ENCODE results near the gene TSEN54.

Gene TSEN54

DNA sequence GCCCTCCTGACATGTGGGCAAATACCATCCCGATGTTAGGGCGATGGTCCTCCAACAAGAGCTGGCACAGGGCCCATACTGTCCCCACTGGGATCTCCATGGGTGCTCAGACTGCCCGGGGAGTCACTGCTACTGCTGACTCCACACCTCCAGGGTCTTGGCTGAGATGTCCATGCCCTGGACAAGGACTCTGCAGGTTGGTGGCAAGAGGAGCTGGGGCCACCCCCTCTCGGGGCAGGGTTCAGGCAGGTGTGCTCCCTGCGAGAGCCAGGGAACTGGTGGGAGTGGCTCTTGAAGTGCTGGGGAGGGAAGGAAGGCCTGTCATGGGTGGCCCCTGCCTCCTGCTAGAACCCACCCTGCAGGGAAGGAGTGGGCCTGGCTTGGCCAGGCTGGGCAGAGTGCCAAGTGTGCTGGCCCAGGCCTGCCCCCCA is 7.4 kb upstream of the TSEN54 start:
- TF ChIP-seq, protein P1, sequence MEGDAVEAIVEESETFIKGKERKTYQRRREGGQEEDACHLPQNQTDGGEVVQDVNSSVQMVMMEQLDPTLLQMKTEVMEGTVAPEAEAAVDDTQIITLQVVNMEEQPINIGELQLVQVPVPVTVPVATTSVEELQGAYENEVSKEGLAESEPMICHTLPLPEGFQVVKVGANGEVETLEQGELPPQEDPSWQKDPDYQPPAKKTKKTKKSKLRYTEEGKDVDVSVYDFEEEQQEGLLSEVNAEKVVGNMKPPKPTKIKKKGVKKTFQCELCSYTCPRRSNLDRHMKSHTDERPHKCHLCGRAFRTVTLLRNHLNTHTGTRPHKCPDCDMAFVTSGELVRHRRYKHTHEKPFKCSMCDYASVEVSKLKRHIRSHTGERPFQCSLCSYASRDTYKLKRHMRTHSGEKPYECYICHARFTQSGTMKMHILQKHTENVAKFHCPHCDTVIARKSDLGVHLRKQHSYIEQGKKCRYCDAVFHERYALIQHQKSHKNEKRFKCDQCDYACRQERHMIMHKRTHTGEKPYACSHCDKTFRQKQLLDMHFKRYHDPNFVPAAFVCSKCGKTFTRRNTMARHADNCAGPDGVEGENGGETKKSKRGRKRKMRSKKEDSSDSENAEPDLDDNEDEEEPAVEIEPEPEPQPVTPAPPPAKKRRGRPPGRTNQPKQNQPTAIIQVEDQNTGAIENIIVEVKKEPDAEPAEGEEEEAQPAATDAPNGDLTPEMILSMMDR (IDR thresholded peaks at IDR 0.05; ENCODE audit: insufficient read depth, low read depth, low read length, missing control alignments) = no peak

DNA sequence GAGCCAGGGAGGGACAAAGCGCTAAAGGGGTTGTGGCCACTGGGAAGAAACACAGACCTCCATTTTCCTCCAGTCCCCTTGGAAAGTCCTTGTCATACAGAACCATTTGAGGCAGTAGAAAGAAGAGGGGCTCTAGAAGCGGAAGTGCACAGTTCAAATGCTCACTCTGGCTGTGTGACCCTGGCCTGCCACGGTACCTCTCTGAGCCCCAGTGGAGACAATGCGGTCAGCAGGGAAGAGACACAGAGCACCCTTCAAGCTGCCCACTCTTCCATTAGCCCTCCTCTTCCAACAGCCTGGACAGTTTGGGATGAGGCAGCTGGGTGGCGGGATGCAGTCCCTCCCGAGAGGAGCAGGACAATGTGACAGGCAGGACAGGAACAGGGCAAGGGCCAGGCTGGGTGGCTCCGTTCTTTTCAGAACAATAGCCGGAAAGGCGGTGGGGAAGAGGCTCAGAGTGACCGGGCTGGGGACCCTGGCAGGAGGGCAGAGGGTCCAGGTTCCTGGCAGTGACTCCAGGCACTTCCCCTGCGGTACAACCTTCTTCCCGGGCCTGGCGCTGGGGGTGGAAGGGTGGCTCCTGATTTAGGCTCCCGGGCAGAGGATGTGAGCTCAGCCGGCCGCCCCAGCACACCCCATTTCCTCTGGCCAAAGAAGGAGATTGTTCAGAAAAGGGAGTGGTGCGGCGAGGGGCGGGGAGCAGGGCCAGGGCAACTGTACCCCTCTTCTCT is 6.6 kb upstream of the TSEN54 start:
- TF ChIP-seq, protein P1 (IDR thresholded peaks at IDR 0.05; ENCODE audit: insufficient read depth, low read depth, low read length, missing control alignments) = no peak
- DNase-seq (ENCODE audit: low read depth) = no peak
- no peak overlapping the region for H3K4me3 ChIP-seq (ENCODE audit: low read depth, low read length)

More for the DNA sequence above, 7.4 kb upstream of the TSEN54 start:
- H3K4me3 ChIP-seq (ENCODE audit: low read depth, low read length) = no peak overlapping the region
- no peak for DNase-seq (ENCODE audit: low read depth)

DNA sequence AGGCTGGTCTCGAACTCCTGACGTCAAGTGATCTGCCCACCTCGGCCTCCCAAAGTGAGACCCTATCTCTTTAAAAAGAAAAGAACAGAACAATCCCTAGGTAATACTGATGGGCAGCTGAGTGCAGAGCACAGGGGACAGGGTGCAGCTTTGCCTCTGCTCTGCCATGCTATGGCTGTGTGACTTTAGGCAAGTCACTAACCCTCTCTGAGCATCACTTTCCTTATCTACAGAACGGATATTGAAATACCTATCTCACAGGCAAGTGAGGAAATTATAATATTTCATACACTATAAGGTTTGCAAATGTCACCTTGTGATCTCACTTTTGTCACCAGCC is 5.1 kb upstream of the TSEN54 start:
- TF ChIP-seq, protein P1 (IDR thresholded peaks at IDR 0.05; ENCODE audit: insufficient read depth, low read depth, low read length, missing control alignments) = no peak
- no peak for DNase-seq (ENCODE audit: low read depth)
- H3K4me3 ChIP-seq (ENCODE audit: low read depth, low read length) = no peak overlapping the region

DNA sequence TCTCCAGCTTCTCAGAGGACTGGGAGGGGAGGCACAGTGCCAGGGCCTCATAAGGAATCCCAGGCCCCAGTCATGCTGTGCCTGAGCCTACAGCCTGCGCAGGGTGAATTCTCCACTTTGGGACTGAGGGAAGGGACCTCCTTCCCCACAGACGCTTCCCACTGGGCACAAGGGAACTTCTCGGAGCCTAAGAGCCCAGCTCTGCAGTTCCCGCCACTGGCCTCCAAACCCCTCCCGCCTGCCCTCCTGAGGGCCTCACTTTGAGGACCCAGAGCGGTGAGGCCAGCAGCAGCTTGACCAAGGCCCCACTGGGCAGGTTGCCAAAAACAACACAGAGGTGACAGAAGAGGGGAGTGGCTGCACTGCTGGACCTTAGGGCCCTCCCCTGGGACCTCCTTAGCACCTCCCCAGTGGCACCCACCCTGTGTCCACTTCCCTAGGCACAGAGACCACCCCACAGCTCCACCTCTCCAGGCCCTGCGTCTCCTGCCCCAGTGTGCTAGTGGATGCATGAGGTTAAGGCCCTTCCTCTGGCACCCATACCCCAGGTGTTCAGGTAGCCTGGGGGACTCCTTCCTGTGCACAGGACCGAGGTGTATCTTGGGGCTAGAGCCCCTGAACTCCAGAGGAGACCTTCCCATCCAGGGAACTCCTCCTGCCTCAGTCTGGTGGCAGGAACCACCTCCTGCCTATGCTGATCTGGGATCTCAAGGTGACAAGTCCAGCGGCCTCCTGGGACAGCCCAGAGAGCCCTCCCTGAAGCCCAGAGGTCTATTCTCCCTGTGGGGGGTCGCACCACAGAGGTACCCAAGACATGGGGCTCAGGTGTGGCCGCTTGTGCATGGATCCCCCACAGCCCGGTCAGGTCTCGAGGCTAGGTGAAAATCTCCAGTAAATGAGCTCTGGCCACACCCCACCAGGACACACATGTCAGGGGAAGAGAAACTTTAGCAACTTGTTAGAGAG is 4.4 kb upstream of the TSEN54 start:
- no peak overlapping the region for H3K4me3 ChIP-seq (ENCODE audit: low read depth, low read length)
- TF ChIP-seq, protein P1 (IDR thresholded peaks at IDR 0.05; ENCODE audit: insufficient read depth, low read depth, low read length, missing control alignments) = no peak

DNA sequence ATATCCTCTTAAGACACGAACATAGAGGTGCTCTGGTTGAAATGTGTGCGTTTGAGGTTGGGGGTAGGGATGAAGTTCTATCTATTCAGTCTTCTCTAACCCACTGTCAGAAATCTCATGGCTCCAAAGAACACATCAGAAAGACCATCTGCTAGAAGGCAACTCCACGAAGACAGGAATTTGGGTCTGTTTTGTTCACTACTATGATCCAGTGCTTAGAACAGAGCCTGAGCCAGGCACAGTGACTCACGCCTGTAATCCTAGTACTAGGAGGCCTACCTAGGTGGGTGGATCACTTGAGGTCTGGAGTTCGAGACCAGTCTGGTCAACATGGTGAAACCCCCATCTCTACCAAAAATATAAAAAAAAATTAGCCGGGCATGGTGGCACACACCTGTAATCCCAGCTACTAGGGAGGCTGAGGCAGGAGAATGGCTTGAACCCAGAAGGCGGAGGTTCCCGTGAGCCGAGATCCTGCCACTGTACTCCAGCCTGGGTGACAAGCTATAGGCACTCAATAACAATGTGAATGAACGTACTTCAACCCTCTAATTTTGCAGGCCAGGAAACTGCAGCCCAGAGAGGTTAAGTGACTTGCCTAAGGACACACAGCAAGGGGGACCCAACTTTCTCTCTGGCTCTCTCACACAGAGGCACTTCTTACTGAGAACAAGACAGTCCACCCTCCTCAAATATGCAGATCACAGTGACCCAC is 3.2 kb upstream of the TSEN54 start:
- TF ChIP-seq, protein P1 (IDR thresholded peaks at IDR 0.05; ENCODE audit: insufficient read depth, low read depth, low read length, missing control alignments) = no peak
- no peak overlapping the region for H3K4me3 ChIP-seq (ENCODE audit: low read depth, low read length)
- DNase-seq (ENCODE audit: low read depth) = no peak

More for the DNA sequence above, 4.4 kb upstream of the TSEN54 start:
- no peak for DNase-seq (ENCODE audit: low read depth)

DNA sequence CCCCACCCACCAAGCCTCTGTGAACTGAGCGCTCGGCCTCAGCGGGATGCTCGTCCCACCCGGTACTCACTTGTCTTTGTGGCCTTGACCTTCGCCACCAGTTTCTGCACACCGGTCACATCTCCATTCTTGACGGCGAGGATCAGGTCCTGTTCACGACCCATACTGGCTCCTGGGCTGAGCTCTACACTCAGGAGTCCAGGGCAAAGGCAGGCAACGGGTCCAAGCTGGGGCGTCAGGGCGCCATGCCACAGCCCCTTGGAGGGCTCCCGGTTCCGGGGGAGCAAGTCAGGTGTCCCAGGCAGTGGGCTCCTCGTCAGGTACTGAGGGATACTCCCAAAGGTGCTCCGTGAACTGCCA is 2.7 kb upstream of the TSEN54 start:
- no peak for DNase-seq (ENCODE audit: low read depth)
- TF ChIP-seq, protein P1 (IDR thresholded peaks at IDR 0.05; ENCODE audit: insufficient read depth, low read depth, low read length, missing control alignments) = no peak
- no peak overlapping the region for H3K4me3 ChIP-seq (ENCODE audit: low read depth, low read length)
